ENCODE measurements around the gene ECI1.

ECI1 gene

GRCh38 chr16:2223942-2224486, 27.4 kb downstream of the ECI1 start:
- peak overlapping the region; percentile 88 for H3K4me3 ChIP-seq (ENCODE audit: low read length)
- TF ChIP-seq CTCF (conservative IDR thresholded peaks at IDR 0.05; ENCODE audit: low read depth, low read length), result peak; percentile 30
- DNase-seq (ENCODE audit: low read depth), result no peak

GRCh38 chr16:2223221-2223941, 28.0 kb downstream of the ECI1 start, which contains the start of gene E4F1:
Gene E4F1 (plus strand): TSS chr16:2223591. CDS start chr16:2223614, 23 bp downstream.
- peak within 1 kb of the TSS; percentile 88 for H3K4me3 ChIP-seq (ENCODE audit: low read length)
- DNase-seq (ENCODE audit: low read depth), result peak; percentile 98
- no peak for TF ChIP-seq CTCF (conservative IDR thresholded peaks at IDR 0.05; ENCODE audit: low read depth, low read length)

GRCh38 chr16:2216330-2216729, 35.1 kb downstream of the ECI1 start:
- TF ChIP-seq CTCF (conservative IDR thresholded peaks at IDR 0.05; ENCODE audit: low read depth, low read length), result no peak
- no peak for DNase-seq (ENCODE audit: low read depth)

GRCh38 chr16:2214719-2214968, 36.7 kb downstream of the ECI1 start, which contains the start of gene PGP:
Gene PGP (minus strand): TSS chr16:2214840. CDS start chr16:2214777, 63 bp downstream.
- no peak for DNase-seq (ENCODE audit: low read depth)
- no peak for TF ChIP-seq CTCF (conservative IDR thresholded peaks at IDR 0.05; ENCODE audit: low read depth, low read length)
- H3K4me3 ChIP-seq (ENCODE audit: low read length), result peak within 1 kb of the TSS; percentile 79

More at GRCh38 chr16:2216330-2216729, 35.1 kb downstream of the ECI1 start:
- H3K4me3 ChIP-seq (ENCODE audit: low read length), result no peak overlapping the region

- TF ChIP-seq CTCF (conservative IDR thresholded peaks at IDR 0.05; ENCODE audit: low read depth, low read length), result peak; percentile 7
- no peak for DNase-seq (ENCODE audit: low read depth)
- peak overlapping the region; percentile 52 for H3K4me3 ChIP-seq (ENCODE audit: low read length)
Measured at GRCh38 chr16:2213817-2214718, 37.3 kb downstream of the ECI1 start.

GRCh38 chr16:2212362-2213324, 38.7 kb downstream of the ECI1 start:
- no peak for DNase-seq (ENCODE audit: low read depth)
- no peak for TF ChIP-seq CTCF (conservative IDR thresholded peaks at IDR 0.05; ENCODE audit: low read depth, low read length)
- H3K4me3 ChIP-seq (ENCODE audit: low read length), result peak overlapping the region; percentile 52

All from retinal pigment epithelial cell (primary cell).